Thyroid gland (tissue), 4 donors: ENCODE data around the gene DPY19L1. TPM values are rescaled to one million over a fixed set of nuclear protein-coding genes. Genes with fewer than 3 reads are reported as not detected.
"Not testable (repeated sequence)": the region's sequence is repeated elsewhere in the genome, so short reads cannot be mapped to it uniquely, and the experiment has no call there.

ENCODE experiments used
- DNase-seq, 2 donors: peaks; one replicate each; pipeline ENCODE4 v3.0.0-alpha.2; 2019
- H3K27ac ChIP-seq, 3 donors: fragments of 200-600 bp; sonication (generic); 1 replicate in 2 of 3; 2 replicates in 1 of 3; pipeline ENCODE4 v1.5.1; 2016 to 2019; ENCODE audit warnings: mild to moderate bottlenecking in 1 of 3, moderate library complexity in 1 of 3
- H3K27me3 ChIP-seq: fragments of 200-600 bp; sonication (generic); one replicate; pipeline ENCODE4 v1.5.1; 2019
- H3K36me3 ChIP-seq, 2 donors: fragments of 200-600 bp; sonication (generic); one replicate each; pipeline ENCODE4 v1.5.1; 2016 to 2019
- H3K4me1 ChIP-seq, 2 donors: fragments of 200-600 bp; sonication (generic); one replicate each; pipeline ENCODE4 v1.5.1; 2017 to 2019
- H3K4me3 ChIP-seq, 3 donors: fragments of 200-600 bp; sonication (generic); replicated peaks in 1 of 3; 1 replicate in 2 of 3; 2 replicates in 1 of 3; pipeline ENCODE4 v1.5.1; 2016; ENCODE audit warnings: mild to moderate bottlenecking in 1 of 3
- H3K9me3 ChIP-seq: fragments of 200-600 bp; sonication (generic); one replicate; pipeline ENCODE4 v1.5.1; 2017
- POLR2A ChIP-seq, 2 donors: fragments of 450-650 bp; IDR thresholded peaks; one replicate each; pipeline ENCODE4 v1.6.1; 2017; ENCODE audit warnings: antibody characterized with exemption in 2 of 2, mild to moderate bottlenecking in 2 of 2, moderate library complexity in 1 of 2
- WGBS, 2 donors: methylation state at CpG; one replicate each; pipeline ENCODE4 v1.1.5; 2017; 5-methylcytosine and 5-hydroxymethylcytosine counted together
- intact Hi-C: fragments of 100-400 bp; cut with DNase I; formaldehyde crosslinking; loops from one replicate; pipeline ENCODE4 v1.15.1; 2023
- total RNA-seq, 4 donors: library from RNA; depleted of rRNA; stranded (reverse); fragments of >200 nt; gene quantifications; one replicate each; pipeline ENCODE4 v1.2.3, GENCODE V29; 2016
- TF ChIP-seq, protein P1 (sequence below), 6 experiments: fragments of 200-600 bp in 3 of 6; fragments of 450-650 bp in 3 of 6; sonication (generic) in 3 of 6; IDR thresholded peaks; one replicate each; pipeline ENCODE4 v1.5.1; 2016 to 2019; ENCODE audit warnings: antibody characterized with exemption in 6 of 6, mild to moderate bottlenecking in 2 of 6, inconsistent platforms in 1 of 6, moderate library complexity in 1 of 6

The DPY19L1 gene
- 10 to 100 TPM; 14.0 to 50.3 (median 15.0) TPM for total RNA-seq

DNA sequence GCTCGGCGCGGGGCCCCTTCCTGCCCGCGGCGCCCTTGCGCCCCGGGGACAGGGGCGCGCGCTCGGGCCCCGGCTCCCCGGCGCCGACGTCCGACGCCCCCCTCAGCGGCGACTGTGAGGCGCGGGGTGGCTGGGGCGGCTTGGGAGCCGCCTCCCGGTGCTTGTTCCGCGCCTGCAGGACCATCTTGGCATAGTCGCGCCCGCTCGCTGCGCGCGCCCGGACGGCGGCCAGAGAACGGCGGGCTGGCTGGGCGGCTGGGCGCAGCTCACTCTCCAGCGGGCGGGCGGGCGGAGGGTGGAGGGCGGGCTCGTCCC is at the start of gene DPY19L1:
Gene DPY19L1, minus strand, starts transcription at position 275 of the 315 bp plus-strand sequence. Its CDS starts 91 bp downstream, at position 184.
- TF ChIP-seq POLR2A (IDR thresholded peaks at IDR 0.05), result peak in 1 of 2 donors; percentile 55
- TF ChIP-seq, protein P1, sequence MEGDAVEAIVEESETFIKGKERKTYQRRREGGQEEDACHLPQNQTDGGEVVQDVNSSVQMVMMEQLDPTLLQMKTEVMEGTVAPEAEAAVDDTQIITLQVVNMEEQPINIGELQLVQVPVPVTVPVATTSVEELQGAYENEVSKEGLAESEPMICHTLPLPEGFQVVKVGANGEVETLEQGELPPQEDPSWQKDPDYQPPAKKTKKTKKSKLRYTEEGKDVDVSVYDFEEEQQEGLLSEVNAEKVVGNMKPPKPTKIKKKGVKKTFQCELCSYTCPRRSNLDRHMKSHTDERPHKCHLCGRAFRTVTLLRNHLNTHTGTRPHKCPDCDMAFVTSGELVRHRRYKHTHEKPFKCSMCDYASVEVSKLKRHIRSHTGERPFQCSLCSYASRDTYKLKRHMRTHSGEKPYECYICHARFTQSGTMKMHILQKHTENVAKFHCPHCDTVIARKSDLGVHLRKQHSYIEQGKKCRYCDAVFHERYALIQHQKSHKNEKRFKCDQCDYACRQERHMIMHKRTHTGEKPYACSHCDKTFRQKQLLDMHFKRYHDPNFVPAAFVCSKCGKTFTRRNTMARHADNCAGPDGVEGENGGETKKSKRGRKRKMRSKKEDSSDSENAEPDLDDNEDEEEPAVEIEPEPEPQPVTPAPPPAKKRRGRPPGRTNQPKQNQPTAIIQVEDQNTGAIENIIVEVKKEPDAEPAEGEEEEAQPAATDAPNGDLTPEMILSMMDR (IDR thresholded peaks at IDR 0.05), result no peak
- H3K9me3 ChIP-seq, result no peaks in the 10 kb centered on the region
- intact Hi-C loops, result no loop called here
- H3K4me1 ChIP-seq, result peaks cover 7 to 11% of the 10 kb centered on the region in 2 donors
- no peaks in the 10 kb centered on the region for H3K27me3 ChIP-seq
- H3K36me3 ChIP-seq, result no peaks in the 10 kb centered on the region
- H3K4me3 ChIP-seq, result peak within 1 kb of the TSS in 2 of 3 donors; percentile 59 to 73
- peak within 1 kb of the TSS; percentile 62 to 91 (median 86) for H3K27ac ChIP-seq
- DNase-seq, result no peak
- WGBS, 2 donors, result 0 to 2% methylated on average over 10 to 20 of the region's 48 CpGs

DNA sequence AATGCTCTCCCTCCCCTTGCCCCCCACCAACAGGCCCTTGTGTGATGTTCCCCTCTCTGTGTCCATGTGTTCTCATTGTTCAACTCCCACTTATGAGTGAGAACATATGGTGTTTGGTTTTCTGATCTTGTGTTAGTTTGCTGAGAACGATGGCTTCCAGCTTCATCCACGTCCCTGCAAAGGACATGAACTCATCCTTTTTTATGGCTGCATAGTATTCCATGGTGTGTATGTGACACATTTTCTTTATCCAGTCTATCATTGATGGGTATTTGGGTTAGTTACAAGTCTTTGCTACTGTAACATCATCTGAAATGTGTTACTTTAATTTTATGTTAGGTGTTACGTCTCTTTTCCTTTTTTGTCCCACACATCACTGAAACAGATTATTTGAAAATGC is 42.2 kb upstream of the DPY19L1 start:
- H3K4me3 ChIP-seq, H3K27ac ChIP-seq, H3K36me3 ChIP-seq, intact Hi-C loops, H3K9me3 ChIP-seq, H3K4me1 ChIP-seq, H3K27me3 ChIP-seq, DNase-seq: not testable (repeated sequence)
- 88 to 90% methylated on average over 3 of the region's 3 CpGs for WGBS, 2 donors

DNA sequence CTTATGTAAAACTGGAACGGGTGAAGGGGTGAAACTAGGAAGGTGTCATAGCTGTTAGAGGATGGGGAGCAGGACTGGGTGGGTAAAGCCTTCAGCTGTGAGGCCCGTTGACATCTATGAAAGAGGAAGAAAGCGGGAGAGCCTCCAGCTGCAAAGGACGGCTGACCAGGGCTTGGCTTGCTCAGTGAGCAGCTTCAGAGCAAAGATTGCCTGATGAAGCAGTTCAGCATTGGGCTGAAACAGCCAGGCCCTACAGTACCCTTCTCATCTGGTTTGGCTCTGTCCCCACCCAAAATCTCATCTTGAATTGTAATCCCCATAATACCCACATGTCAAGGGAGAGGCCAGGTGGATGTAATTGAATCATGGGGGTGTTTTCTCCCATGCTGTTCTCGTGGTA is 36.7 kb upstream of the DPY19L1 start:
- H3K4me3 ChIP-seq, H3K27me3 ChIP-seq, intact Hi-C loops, H3K4me1 ChIP-seq, H3K36me3 ChIP-seq, H3K9me3 ChIP-seq, DNase-seq, H3K27ac ChIP-seq: not testable (repeated sequence)
- WGBS, 2 donors, result 68 to 79% methylated on average over 5 of the region's 5 CpGs

DNA sequence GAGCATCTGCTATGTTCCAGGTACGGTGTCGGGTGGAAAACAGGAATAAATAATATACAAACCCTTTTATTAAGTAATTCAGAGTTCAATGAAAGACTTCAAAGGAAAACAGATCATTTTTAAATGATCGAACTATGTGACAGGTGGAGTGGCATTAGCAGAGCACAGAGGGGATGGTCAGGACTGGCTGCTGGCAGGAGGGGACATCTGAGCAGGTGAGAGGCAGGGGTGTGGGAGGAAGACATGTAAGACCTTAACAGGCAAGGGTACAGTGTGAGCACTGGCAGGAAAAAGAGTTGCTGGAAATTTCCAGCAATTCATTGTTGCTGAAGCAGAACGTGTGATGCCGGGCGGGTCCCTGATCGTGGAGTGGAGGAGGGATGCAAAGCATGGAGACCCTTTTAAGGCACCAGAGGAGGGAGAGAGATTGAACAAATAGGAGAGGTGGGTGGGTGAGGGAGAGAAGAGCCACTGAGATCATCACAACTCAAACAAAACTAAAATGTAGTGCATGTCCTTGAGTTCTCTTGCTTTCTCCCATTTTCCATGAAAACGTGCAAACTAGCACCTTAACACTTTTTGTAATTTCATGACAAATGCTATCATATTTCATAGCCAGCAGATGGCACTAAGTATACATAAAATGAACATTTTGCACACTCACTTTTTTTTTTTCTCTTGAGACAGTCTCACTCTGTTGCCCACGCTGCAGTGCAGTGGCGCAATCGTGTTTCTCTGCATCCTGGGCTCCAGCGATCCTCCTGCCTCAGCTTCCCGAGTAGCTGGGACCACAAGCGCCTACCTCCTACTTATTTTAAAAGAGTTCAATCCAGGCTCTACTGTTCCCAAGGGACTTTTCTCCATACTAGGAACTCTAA is 35.9 kb upstream of the DPY19L1 start:
- H3K27ac ChIP-seq, H3K36me3 ChIP-seq, H3K9me3 ChIP-seq, intact Hi-C loops, H3K27me3 ChIP-seq, H3K4me1 ChIP-seq, H3K4me3 ChIP-seq: not testable (repeated sequence)
- TF ChIP-seq, protein P1 (IDR thresholded peaks at IDR 0.05), result peak in 3 of 6 experiments; percentile 28 to 46 (median 28)
- 28% methylated on average over 14 of the region's 14 CpGs for whole genome bisulfite sequencing, 2 donors
- DNase-seq, result peak; percentile 23 to 36

DNA sequence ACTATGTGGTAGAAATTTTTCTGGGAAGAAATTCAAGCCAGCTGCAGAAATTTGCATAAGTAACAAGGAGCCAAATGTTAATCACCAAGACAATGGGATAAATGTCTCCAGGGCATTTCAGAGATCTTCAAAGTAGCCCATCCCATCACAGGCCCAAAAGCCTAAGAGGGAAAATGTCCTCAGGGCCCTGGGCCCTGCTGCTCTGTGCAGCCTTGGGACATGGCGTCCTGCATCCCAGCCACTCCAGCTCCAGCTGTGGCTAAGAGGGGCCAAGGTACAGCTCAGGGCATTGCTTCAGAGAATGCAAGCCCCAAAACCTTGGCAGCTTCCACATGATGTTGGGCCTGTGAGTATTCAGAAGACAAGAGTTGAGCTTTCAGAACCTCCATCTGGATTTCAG is 31.8 kb upstream of the DPY19L1 start:
- H3K4me1 ChIP-seq, DNase-seq, H3K27ac ChIP-seq, H3K27me3 ChIP-seq, H3K9me3 ChIP-seq, H3K36me3 ChIP-seq, intact Hi-C loops, H3K4me3 ChIP-seq: not testable (repeated sequence)
- 75 to 83% methylated on average over 1 of the region's 1 CpG for WGBS, 2 donors

DNA sequence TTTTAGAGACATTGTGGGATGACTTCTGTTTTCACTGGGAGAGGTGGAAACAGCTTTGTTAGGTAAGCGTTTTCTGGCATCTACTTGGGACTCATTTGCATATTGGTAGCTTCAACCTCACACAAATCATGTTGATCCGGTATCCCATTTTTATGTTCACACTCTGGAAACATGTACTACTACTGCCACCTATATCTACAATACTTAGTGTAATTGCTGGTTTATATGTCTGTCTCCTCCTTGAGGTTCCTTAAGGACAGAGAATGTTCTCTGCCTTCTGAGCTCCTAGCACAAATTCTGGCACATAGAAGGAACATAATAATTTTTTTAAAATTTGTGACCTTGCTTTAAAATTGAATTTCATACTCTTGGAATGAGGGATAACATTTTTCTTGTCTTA is 28.1 kb upstream of the DPY19L1 start:
- DNase-seq, H3K4me1 ChIP-seq, H3K27ac ChIP-seq, H3K36me3 ChIP-seq, H3K9me3 ChIP-seq, intact Hi-C loops, H3K27me3 ChIP-seq, H3K4me3 ChIP-seq: not testable (repeated sequence)
- 60 to 64% methylated on average over 2 of the region's 2 CpGs for WGBS, 2 donors

DNA sequence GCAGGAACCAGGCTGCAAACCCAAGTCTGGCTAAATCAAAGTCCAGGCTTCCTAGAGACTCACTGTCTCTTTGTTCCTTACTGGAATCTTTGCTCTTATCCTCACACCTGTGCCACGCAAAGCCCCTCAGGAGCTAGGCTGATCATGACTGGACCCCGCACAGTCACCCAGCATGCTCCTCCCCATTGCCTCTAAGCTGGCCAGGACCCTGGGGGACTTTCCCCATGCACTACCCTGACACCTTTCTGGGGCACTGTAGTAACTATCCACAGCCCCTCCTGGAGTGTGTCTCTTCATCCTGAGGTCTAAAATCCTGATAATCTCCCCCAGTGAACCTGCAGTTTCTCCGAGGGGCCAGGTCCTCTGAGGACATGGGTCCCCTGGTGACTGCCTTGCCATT is 21.3 kb upstream of the DPY19L1 start:
- H3K27ac ChIP-seq, H3K4me3 ChIP-seq, intact Hi-C loops, H3K9me3 ChIP-seq, H3K36me3 ChIP-seq, H3K27me3 ChIP-seq, H3K4me1 ChIP-seq, DNase-seq: not testable (repeated sequence)
- WGBS, 2 donors, result 92 to 93% methylated on average over 3 of the region's 3 CpGs

DNA sequence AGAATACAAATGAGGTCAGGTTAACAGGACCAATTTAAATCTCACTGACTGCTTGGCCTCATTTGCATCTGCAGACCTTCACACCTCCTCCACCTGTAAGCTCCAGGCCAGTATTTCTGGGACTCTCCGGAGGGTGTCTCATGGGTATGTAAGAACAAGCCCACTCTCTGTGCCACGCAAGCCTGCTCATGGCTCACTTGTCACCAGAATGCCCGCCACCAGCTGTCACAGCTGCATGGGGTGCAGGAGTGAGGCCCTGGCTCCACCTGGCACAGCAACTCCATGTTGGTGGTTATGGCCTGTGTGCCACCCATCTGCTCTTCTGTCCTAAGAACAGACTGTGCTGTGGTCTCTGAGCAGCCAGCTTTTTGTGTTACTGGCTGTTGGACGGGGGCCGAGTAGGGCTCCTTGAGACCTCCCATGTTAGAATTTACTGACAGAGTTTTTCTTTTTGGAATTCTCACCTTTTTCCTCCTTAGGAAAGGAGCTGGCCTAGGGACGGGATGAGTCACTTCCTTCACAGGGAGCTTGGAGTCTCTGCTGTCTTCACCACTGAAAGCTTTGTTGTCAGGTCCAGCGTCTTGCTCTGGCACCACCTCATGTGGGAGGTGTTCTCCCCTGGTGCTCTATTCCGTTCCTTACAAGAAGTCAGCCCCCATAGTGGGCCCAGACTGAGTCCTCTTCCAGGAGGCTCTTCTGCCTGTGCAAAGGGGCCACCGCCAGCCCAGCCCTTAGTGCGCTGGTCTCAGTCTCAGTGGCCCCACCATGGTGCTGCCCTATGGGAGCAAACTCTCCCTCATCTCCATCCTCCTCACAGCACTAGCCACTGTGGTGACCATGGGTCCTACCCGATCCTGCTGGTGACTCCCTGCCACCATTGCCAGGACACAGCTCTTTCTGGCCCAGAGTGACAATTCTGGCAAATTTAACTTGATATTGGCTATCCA is 20.5 kb upstream of the DPY19L1 start:
- intact Hi-C loops, H3K36me3 ChIP-seq, H3K27ac ChIP-seq, H3K9me3 ChIP-seq, DNase-seq, H3K4me1 ChIP-seq, H3K27me3 ChIP-seq, H3K4me3 ChIP-seq: not testable (repeated sequence)
- 81 to 86% methylated on average over 10 to 11 of the region's 11 CpGs for WGBS, 2 donors

DNA sequence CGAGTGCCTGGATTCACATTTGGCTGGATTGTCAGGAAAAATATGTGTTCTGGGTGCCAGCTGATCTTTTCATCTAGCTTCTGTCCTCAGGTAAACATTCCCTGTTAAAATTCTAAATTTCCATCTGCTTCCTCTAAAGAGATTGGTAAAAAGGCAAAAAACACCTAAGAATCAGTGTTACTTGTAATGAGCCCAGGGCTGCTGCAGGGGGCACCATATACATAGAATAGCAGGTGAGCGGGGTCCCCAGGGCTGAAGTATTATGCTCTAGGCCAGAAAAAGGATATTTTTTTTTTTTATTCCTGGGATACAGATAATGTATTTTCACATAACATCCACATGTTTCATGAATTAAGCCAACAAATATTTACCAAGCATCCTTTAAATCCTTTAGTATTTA is 18.4 kb upstream of the DPY19L1 start:
- intact Hi-C loops, H3K4me3 ChIP-seq, DNase-seq, H3K36me3 ChIP-seq, H3K9me3 ChIP-seq, H3K27me3 ChIP-seq, H3K27ac ChIP-seq, H3K4me1 ChIP-seq: not testable (repeated sequence)
- WGBS, 2 donors, result 56 to 73% methylated on average over 2 of the region's 2 CpGs

DNA sequence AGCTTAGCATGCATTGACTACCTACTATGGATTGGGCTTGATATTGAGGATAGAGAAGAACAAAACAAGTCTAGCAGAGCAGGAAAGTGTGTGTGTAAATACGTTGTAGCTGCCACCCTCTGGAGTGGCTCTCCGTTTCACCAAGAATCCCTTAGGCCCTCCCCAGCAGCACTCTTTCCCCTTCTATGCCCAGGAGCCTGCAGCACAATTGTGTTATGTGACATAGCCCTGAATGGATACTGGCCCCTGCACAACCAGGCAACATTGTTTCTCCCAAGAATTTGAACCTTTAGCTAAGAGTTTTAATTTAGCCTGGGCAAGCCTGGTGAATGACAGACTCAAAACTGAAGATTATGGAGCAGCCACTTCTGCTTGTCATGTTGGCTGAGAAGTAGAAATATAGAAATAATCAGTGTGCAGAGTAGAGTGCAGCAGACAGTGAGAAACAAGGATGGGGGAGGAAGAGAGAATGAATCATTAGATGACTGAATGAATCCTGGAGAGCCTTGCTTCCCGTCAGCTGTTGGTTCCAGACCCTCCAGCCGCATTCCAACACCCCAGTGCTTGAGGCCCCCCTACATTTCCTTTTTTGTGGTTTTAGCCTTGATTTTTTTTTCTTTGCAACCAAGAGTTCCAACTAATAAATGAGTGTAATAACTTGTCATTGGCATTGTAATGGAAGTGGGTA is 16.3 kb upstream of the DPY19L1 start:
- intact Hi-C loops, H3K36me3 ChIP-seq, DNase-seq, H3K9me3 ChIP-seq, H3K27me3 ChIP-seq, H3K4me3 ChIP-seq, H3K4me1 ChIP-seq, H3K27ac ChIP-seq: not testable (repeated sequence)
- 39 to 43% methylated on average over 4 of the region's 4 CpGs for WGBS, 2 donors
